HG02798 (cell line): ENCODE measurements around the gene LDLRAD2.
"Not testable (repeated sequence)": the region's sequence is repeated elsewhere in the genome, so short reads cannot be mapped to it uniquely, and the experiment has no call there.

Source experiments
- ATAC-seq: cut with Tn5 transposase; IDR thresholded peaks from one replicate; pipeline ENCODE4 v1.9.1; 2021; ENCODE audit warnings: mild to moderate bottlenecking; ENCODE audit not compliant: unreplicated experiment, poor library complexity

Gene LDLRAD2

DNA sequence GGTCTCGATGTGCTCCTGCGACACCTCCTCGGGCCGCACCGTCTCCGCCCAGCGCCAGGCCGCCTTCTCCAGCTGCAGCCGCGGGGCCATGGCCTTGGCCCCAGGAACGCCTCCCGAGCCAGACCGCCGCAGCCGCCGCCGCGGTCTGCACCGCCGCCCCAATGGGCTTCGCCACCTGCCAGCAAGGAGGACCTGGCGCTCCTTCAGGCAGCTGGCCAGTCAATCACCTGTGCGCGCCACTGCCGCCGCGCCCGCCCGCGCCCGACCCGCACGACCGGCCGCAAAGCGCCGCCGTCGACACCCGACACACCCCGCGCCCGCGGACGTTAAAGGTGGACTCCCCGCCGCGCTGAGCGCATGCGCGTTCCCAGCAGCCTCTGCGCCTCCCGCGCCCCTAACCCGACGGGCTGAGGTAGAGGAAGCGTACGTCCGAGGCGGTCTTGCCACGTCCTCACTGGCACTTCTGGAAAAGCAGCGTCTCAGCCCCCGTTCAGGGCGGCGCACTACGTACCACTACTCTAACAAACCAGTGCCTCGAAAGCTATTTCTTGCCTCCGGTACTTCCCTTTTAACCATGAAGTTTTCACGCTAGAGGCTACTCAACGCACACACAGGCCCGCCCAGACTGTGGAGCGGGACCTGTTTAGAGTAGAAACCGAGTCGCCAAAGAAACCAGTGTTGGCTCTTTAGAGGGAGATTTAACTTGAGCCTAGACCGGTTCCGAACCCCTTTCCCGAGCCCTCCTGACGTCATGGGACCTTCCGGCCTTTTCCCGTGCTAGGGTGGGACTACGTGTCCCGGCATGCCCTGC lies 29.0 kb upstream of the LDLRAD2 start, which contains the start of gene USP48:
Gene USP48, minus strand, starts transcription at position 282 of the 811 bp plus-strand sequence. Its CDS starts 192 bp downstream, at position 90.
- ATAC-seq: peak; percentile 79

DNA sequence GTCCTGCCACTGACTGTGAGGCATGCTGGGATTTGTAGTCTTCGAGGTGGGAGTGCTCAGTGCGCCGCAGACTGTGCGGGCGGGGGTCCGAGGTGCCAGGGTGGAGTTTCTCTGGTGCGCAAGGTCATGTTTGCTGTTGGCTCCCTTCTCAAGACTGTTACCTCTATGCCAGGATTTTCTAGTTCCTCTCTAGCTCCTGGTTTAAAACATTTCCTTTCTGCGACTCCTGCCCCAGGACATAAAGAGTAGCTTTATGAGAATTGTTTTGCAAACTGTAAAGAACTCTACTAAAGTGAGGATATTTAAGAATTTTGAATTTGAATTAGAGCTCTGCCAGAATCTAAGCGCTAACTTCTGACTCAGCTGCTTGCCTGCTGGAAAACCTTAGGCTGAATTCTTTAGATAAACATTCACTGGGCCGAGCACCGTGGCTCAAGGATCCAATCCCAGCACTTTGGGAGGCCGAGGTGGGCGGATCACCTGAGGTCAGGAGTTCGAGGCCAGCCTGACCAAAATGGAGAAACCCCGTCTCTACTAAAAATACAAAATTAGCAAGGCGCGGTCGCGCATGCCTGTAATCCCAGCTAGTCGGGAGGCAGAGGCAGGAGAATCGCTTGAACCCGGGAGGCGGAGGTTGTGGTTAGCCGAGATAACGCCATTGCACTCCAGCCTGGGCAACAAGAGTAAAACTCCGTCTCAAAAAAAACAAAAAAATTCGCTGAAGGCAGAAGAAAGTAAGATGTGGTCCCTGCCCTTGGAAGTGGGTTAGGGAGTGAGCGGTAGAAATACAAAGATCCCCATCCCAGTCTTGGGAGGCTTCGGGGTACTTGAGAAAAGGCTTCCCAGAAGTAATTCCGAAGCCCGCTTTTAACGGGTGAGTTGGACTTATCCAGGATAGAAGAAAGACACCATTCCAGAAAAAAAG lies 28.1 kb upstream of the LDLRAD2 start:
- ATAC-seq: no peak

- ATAC-seq: not testable (repeated sequence)
These were observed 26.3 kb upstream of the LDLRAD2 start for GRCh38 chr1:21785764-21786163.

GRCh38 chr1:21786640-21787039 lies 25.4 kb upstream of the LDLRAD2 start:
- ATAC-seq: no peak

GRCh38 chr1:21793104-21793503 lies 19.0 kb upstream of the LDLRAD2 start:
- no peak for ATAC-seq

GRCh38 chr1:21794656-21795055 lies 17.4 kb upstream of the LDLRAD2 start:
- ATAC-seq: no peak

DNA sequence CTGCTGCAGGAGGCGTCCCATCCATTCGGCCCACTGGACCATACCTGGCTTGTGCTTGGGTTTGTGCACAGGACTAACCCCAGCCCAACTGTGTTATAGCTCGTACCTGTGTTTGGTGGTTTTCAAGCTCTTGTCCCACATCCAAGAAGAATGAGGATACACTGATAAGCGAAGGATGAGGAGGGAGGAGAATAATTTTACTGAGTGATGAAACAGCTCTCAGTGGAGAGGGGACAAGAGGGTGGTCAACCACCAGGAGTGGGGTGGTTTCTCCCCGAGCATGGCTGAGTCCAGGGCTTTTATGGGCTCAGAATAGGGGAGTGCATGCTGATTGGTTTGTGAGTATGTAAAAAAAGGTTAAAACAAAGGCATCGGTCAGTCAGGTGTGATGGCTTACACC lies 17.0 kb upstream of the LDLRAD2 start:
- no peak for ATAC-seq

DNA sequence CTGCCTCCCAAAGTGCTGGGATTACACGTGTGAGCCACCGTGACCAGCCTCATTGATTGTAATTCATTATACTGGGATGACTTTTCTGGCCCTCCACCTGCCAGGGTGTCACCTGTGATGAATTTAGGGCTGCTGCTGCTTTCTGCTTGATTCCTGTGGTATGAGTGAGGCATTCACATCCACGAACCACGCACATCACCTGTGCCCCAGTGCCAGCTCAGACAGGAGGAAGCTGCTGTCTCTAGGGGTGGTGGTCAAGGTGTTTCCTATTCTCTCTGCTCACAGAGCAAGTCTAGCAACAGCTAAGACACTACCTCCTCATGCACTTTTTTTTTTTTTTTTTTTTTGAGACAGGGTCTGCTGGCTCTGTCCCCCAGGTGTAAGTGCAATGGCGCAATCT lies 12.3 kb upstream of the LDLRAD2 start:
- ATAC-seq: no peak

- no peak for ATAC-seq
These were observed 11.0 kb upstream of the LDLRAD2 start for GRCh38 chr1:21801100-21801499.

- no peak for ATAC-seq
These were observed 7.5 kb upstream of the LDLRAD2 start for GRCh38 chr1:21804536-21804935.

DNA sequence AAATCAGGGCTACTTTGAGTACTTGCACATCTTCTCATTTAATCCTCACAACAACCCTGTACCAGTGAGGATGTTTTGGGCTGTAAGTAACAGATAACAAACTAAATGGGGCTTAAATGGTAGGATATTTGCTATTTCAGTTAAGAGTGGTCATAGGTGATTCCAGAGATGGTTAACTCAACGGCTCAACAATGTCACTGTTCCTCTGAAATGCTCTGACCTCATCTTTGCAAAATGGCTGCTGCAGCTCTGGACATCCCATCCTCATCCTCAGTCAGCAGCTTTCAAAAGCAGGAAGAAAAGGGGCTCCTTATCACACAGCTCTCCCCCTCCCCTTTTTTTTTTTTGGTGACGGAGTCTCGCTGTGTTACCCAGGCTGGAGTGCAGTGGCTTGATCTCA lies 1.5 kb downstream of the LDLRAD2 start:
- ATAC-seq: no peak

DNA sequence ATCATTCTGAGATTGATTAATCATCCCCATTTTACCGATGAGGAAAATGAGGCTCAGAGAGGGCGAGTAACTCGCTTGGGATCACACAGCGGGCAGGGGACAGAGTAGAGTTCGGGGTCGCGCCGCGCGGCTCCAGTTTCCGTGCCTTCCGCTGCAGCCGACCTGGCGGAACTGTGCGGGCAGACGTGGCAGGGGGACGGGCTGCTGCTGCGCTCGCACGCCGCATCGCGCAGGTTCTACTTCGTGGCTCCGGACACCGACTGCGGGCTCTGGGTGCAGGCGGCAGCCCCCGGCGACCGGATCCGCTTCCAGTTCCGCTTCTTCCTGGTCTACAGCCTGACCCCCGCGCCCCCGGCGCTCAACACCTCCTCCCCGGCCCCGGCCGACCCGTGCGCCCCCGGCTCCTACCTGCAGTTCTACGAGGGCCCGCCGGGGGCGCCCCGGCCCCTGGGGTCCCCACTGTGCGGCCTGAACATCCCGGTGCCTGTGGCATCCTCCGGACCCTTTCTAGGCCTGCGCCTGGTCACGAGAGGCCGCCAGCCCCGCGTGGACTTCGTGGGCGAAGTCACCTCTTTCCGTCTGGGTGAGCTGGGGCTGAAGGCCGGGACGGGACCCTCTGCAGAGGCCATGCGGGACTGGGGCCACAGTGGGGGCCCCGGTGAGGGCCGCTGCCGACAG lies 2.3 kb downstream of the LDLRAD2 start:
- ATAC-seq: peak; percentile 59

- no peak for ATAC-seq
These were observed 3.0 kb downstream of the LDLRAD2 start for GRCh38 chr1:21814981-21815582.

DNA sequence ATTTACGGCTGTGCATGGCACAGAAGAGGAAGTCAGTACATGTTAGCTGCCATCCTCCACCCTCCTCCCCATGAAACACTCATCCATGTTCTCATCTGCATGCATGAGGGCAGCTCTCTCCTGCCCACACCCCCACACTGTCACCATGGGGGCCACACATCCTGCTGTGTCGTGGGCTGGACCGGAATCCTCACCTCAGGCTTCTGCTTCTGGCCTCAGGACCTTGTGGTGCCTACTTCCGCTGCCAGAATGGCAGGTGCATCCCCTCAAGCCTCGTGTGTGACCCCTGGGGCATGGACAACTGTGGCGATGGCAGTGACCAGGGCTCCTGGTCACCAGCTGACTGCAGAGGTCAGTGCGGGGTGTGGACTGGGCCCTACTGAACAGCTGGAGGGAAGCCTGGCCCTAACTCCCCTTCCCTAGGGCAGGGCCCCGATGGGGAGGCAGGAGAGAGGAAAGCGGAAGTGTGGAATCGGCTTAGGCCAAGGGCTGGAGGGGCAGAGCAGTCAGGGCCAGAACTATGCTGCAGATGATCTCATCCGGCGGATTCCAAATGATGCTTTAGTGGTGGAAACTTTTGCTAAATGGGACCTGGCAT lies 3.8 kb downstream of the LDLRAD2 start:
- no peak for ATAC-seq

- no peak for ATAC-seq
These were observed 4.7 kb downstream of the LDLRAD2 start for GRCh38 chr1:21816602-21817302.

- no peak for ATAC-seq
These were observed 6.6 kb downstream of the LDLRAD2 start for GRCh38 chr1:21818656-21819055.

DNA sequence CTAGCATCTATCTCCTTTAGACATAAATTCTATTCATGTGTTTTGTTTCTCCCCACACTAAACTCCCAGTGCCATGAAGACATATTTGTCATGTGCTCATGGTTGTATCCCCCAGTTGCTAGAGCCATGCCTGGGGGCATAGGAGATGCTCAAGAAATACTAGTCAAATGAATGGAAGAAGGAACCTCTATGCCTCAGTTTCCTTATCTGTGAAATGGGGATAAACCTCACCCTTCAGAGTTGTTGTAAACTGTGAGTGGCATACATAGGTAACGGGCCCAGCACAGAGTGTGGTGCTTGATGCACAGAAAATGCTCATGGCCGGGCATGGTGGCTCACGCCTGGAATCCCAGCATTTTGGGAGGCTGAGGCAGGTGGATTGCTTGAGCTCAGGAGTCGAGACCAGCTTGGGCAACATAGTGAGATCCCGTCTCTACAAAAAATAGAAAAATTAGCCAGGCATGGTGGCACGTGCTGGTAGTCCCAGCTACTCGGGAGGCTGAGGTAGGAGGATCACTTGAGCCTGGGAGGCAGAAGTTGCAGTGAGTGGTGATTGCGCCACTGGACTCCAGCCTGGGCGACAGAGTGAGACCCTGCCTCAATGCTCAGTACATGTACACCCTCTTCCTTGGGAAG lies 8.7 kb downstream of the LDLRAD2 start:
- ATAC-seq: no peak

GRCh38 chr1:21821385-21822019 lies 9.4 kb downstream of the LDLRAD2 start:
- no peak for ATAC-seq
